H9 (cell line): ENCODE measurements around the gene TNK2. TPM values are rescaled to one million over a fixed set of nuclear protein-coding genes. Genes with fewer than 3 reads are reported as not detected.

Experiments used
- DNase-seq: peaks from one replicate; pipeline ENCODE4 v3.0.0-alpha.2; 2017
- H2AFZ ChIP-seq: one replicate; pipeline ENCODE4 v1.6.1; 2013; ENCODE audit warnings: mild to moderate bottlenecking, low read length, control low read depth, moderate library complexity
- H2AK5ac ChIP-seq: 2 replicates; pipeline ENCODE4 v1.6.1; 2013; ENCODE audit warnings: low read length, control low read depth, mixed read lengths; ENCODE audit not compliant: insufficient read length
- H2BK120ac ChIP-seq: one replicate; pipeline ENCODE4 v1.6.1; 2013; ENCODE audit warnings: low read depth, mild to moderate bottlenecking, low read length, control low read depth, inconsistent platforms; ENCODE audit not compliant: poor library complexity, severe bottlenecking
- H2BK12ac ChIP-seq: 2 replicates; pipeline ENCODE4 v1.6.1; 2013; ENCODE audit warnings: low read length, control low read depth, mixed read lengths, low read depth; ENCODE audit not compliant: insufficient read length
- H2BK15ac ChIP-seq: 2 replicates; pipeline ENCODE4 v1.6.1; 2013; ENCODE audit warnings: low read depth, low read length, control low read depth
- H2BK20ac ChIP-seq: one replicate; pipeline ENCODE4 v1.6.1; 2013; ENCODE audit warnings: low read depth, mild to moderate bottlenecking, low read length, control low read depth, inconsistent platforms; ENCODE audit not compliant: poor library complexity, severe bottlenecking
- H2BK5ac ChIP-seq: 2 replicates; pipeline ENCODE4 v1.6.1; 2013; ENCODE audit warnings: low read length, control low read depth, mixed read lengths; ENCODE audit not compliant: insufficient read length
- H3K14ac ChIP-seq: 2 replicates; pipeline ENCODE4 v1.6.1; 2013; ENCODE audit warnings: low read length, control low read depth; ENCODE audit not compliant: insufficient read depth
- H3K18ac ChIP-seq: 2 replicates; pipeline ENCODE4 v1.6.1; 2013; ENCODE audit warnings: low read depth, mild to moderate bottlenecking, mixed read lengths, low read length, control low read depth; ENCODE audit not compliant: insufficient read length
- H3K23ac ChIP-seq: 2 replicates; pipeline ENCODE4 v1.6.1; 2013; ENCODE audit warnings: low read length, control low read depth, mixed read lengths, low read depth; ENCODE audit not compliant: insufficient read length
- H3K23me2 ChIP-seq: 2 replicates; pipeline ENCODE4 v1.6.1; 2013; ENCODE audit warnings: low read depth, mild to moderate bottlenecking, mixed read lengths, low read length, control low read depth; ENCODE audit not compliant: insufficient read length, poor library complexity, severe bottlenecking
- H3K27ac ChIP-seq: 2 replicates; pipeline ENCODE4 v1.5.1; 2013; ENCODE audit warnings: low read length, control low read depth, mixed read lengths, low read depth; ENCODE audit not compliant: insufficient read length
- H3K27me3 ChIP-seq: 2 replicates; pipeline ENCODE4 v1.6.1; 2013; ENCODE audit warnings: low read length, control low read depth, inconsistent platforms; ENCODE audit not compliant: insufficient read depth
- H3K4ac ChIP-seq: 2 replicates; pipeline ENCODE4 v1.6.1; 2013; ENCODE audit warnings: low read depth, mild to moderate bottlenecking, control low read depth, inconsistent platforms, low read length, moderate library complexity
- H3K4me1 ChIP-seq: 2 replicates; pipeline ENCODE4 v1.6.1; 2013; ENCODE audit warnings: low read length, control low read depth, inconsistent platforms; ENCODE audit not compliant: insufficient read depth
- H3K4me2 ChIP-seq: 2 replicates; pipeline ENCODE4 v1.6.1; 2013; ENCODE audit warnings: low read length, control low read depth, mixed read lengths; ENCODE audit not compliant: insufficient read length, insufficient read depth
- H3K56ac ChIP-seq: 2 replicates; pipeline ENCODE4 v1.6.1; 2013; ENCODE audit warnings: low read depth, mild to moderate bottlenecking, mixed read lengths, low read length, control low read depth; ENCODE audit not compliant: insufficient read length
- H3K79me1 ChIP-seq: 2 replicates; pipeline ENCODE4 v1.6.1; 2013; ENCODE audit warnings: low read depth, mild to moderate bottlenecking, moderate library complexity, low read length, control low read depth, inconsistent platforms; ENCODE audit not compliant: insufficient read depth, poor library complexity, severe bottlenecking
- H3K79me2 ChIP-seq: 2 replicates; pipeline ENCODE4 v1.6.1; 2013; ENCODE audit warnings: low read length, control low read depth, inconsistent platforms; ENCODE audit not compliant: insufficient read depth
- H3K9ac ChIP-seq: 2 replicates; pipeline ENCODE4 v1.6.1; 2013; ENCODE audit warnings: low read length, control low read depth, mixed read lengths; ENCODE audit not compliant: insufficient read length; ENCODE audit errors: extremely low read depth
- H3K9me3 ChIP-seq: one replicate; pipeline ENCODE4 v1.6.1; 2013; ENCODE audit warnings: low read depth, low read length, inconsistent platforms; ENCODE audit not compliant: control insufficient read depth
- H3T11ph ChIP-seq: one replicate; pipeline ENCODE4 v1.6.1; 2013; ENCODE audit warnings: mild to moderate bottlenecking, low read length, control low read depth, inconsistent platforms
- H4K20me1 ChIP-seq: one replicate; pipeline ENCODE4 v1.6.1; 2013; ENCODE audit not compliant: control insufficient read depth, insufficient read length, insufficient read depth
- H4K5ac ChIP-seq: 2 replicates; pipeline ENCODE4 v1.6.1; 2013; ENCODE audit warnings: low read depth, mild to moderate bottlenecking, mixed read lengths, low read length, control low read depth; ENCODE audit not compliant: insufficient read length
- H4K8ac ChIP-seq: replicated peaks from 2 replicates; pipeline ENCODE4 v1.6.1; 2013; ENCODE audit warnings: low read length, control low read depth, mixed read lengths, low read depth; ENCODE audit not compliant: insufficient read length
- H4K91ac ChIP-seq: 2 replicates; pipeline ENCODE4 v1.6.1; 2013; ENCODE audit warnings: low read depth, mild to moderate bottlenecking, moderate library complexity, mixed read lengths, low read length, control low read depth; ENCODE audit not compliant: insufficient read length
- H3K27ac Mint-ChIP-seq, 3 experiments: 2 replicates in 2 of 3; 3 replicates in 1 of 3; pipeline ENCODE4 v1.8.0; 2020 to 2021; ENCODE audit warnings: mixed read lengths in 3 of 3, mild to moderate bottlenecking in 1 of 3, moderate library complexity in 1 of 3
- H3K27me3 Mint-ChIP-seq: 2 replicates; pipeline ENCODE4 v1.8.0; 2021; ENCODE audit warnings: low read depth, mild to moderate bottlenecking, moderate library complexity, mixed read lengths
- H3K36me3 Mint-ChIP-seq, 3 experiments: 2 replicates in 2 of 3; 3 replicates in 1 of 3; pipeline ENCODE4 v1.8.0; 2020 to 2021; ENCODE audit warnings: low read depth in 3 of 3, mixed read lengths in 3 of 3; ENCODE audit not compliant: insufficient read depth in 1 of 3
- H3K4me1 Mint-ChIP-seq, 2 experiments: 2 replicates each; pipeline ENCODE4 v1.8.0; 2020; ENCODE audit warnings: mixed read lengths in 2 of 2
- H3K4me3 Mint-ChIP-seq, 2 experiments: 2 replicates in 1 of 2; 3 replicates in 1 of 2; pipeline ENCODE4 v1.8.0; 2020 to 2021; ENCODE audit warnings: mild to moderate bottlenecking in 2 of 2, mixed read lengths in 2 of 2, moderate library complexity in 1 of 2
- H3K9me3 Mint-ChIP-seq, 2 experiments: 2 replicates in 1 of 2; 3 replicates in 1 of 2; pipeline ENCODE4 v1.8.0; 2020; ENCODE audit warnings: mild to moderate bottlenecking in 2 of 2, mixed read lengths in 2 of 2, moderate library complexity in 1 of 2
- CTCF ChIP-seq: fragments of 200-600 bp; sonication (generic); conservative IDR thresholded peaks from 3 replicates; pipeline ENCODE4 v1.8.0; 2021; ENCODE audit warnings: antibody characterized with exemption, mild to moderate bottlenecking
- WGBS: extraction: QIAGEN DNeasy Blood & Tissue Kit; methylation state at CpG from one replicate; pipeline ENCODE4 v1.1.7; 2013; ENCODE audit warnings: missing lambda C conversion rate, low lambda C conversion rate, mixed read lengths; ENCODE audit not compliant: insufficient read length; ENCODE audit errors: extremely low coverage; 5-methylcytosine and 5-hydroxymethylcytosine counted together
- total RNA-seq: library from RNA; stranded (reverse); gene quantifications from 2 replicates; pipeline ENCODE4 v1.2.1, GENCODE V29; 2021

TNK2 gene
- total RNA-seq, 1 experiment from 2014 or later, result 34.5 TPM

DNA sequence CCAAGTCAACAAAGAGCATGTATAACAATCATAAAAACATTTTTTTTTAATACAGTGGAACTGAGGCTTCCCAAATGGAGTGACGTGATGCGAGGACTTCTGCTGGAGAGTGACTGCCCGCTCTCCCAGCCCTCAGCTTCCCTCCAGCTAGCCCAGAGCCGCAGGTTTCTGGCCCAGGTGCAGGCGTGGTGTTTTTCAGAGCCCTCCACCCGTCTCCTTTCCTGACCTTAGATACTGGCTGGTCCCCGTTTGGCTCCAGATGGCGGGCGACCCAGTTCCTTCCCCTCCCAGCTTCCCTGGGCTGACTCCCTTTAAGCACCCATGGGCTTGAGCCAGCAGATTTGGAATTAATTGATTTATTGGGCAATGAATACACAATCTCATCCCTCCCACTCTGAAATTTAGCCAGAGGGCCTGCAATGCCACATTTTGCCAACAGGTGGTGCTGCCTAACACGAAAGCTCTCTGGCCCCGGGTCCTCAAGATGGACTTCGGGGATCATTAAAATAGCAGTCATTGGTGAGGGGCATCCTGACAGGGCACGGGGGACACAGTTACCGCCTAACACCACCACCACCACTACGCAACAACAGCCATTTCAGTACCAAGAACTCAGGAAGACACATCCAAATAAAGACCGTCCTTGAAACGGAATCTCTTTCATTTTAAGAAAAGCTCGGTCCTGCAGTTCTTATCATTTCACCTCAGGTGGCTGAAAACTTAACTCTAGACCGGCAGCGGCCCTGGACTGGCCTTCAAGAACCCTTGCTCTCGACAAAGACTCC, 49.1 kb downstream of the TNK2 start:
- Mint-ChIP-seq H3K27ac (peak overlapping the region in 1 of 3 experiments; percentile 41; a peak in 2 of 7 replicates), H3K36me3 (no peaks in the 10 kb centered on the region; a peak in 1 of 7 replicates), H3K4me3 (peak overlapping the region; percentile 9 to 40; a peak in 2 of 5 replicates), H3K4me1 (peaks cover 18 to 27% of the 10 kb centered on the region in 2 experiments), H3K27me3 (no peaks in the 10 kb centered on the region; the same call in none of the 2 replicates), H3K9me3 (no peaks in the 10 kb centered on the region; a peak in 1 of 5 replicates)
- no peaks in the 10 kb centered on the region for H4K20me1 ChIP-seq
- no peak overlapping the region for H3K27ac ChIP-seq
- H3T11ph ChIP-seq, result no peak overlapping the region
- no peak overlapping the region for H2BK20ac ChIP-seq
- no peak overlapping the region for H3K9ac ChIP-seq
- H4K8ac ChIP-seq, result no peak overlapping the region
- TF ChIP-seq CTCF, result peak; percentile 93
- H2BK120ac ChIP-seq, result no peak overlapping the region
- no peaks in the 10 kb centered on the region for H3K9me3 ChIP-seq
- H4K5ac ChIP-seq, result no peak overlapping the region
- no peak overlapping the region for H4K91ac ChIP-seq
- H3K4me1 ChIP-seq, result no peaks in the 10 kb centered on the region
- no peak overlapping the region for H3K14ac ChIP-seq
- H3K23ac ChIP-seq, result no peak overlapping the region
- no peaks in the 10 kb centered on the region for H3K23me2 ChIP-seq
- no peak overlapping the region for H2AK5ac ChIP-seq
- H2BK5ac ChIP-seq, result no peak overlapping the region
- no peak overlapping the region for H2AFZ ChIP-seq
- no peak overlapping the region for H3K4ac ChIP-seq
- no CpG with 5 or more reads among the region's 21 CpGs for WGBS
- H3K27me3 ChIP-seq, result no peaks in the 10 kb centered on the region
- no peak overlapping the region for H3K56ac ChIP-seq
- H3K79me1 ChIP-seq, result no peaks in the 10 kb centered on the region
- no peak overlapping the region for H3K18ac ChIP-seq
- DNase-seq, result peak; percentile 80
- no peak overlapping the region for H3K4me2 ChIP-seq
- H3K79me2 ChIP-seq, result no peaks in the 10 kb centered on the region
- H2BK12ac ChIP-seq, result no peak overlapping the region
- no peak overlapping the region for H2BK15ac ChIP-seq
